A673 (cell line): Measurements from ENCODE around the gene NAXD. TPM values are rescaled to one million over a fixed set of nuclear protein-coding genes. Genes with fewer than 3 reads are reported as not detected.

ENCODE experiments used
- BruUV-seq: library from RNA; stranded (reverse); fragments of 400-500 nt; replicated peaks from 2 replicates; lab custom pipeline; 2021; lab: Mats Ljungman, UMichigan
- CTCF ChIA-PET: fragments of 300-600 bp; sonication (Branson Sonifier 250); formaldehyde crosslinking; loops from one replicate; lab custom pipeline; 2022; ENCODE audit warnings: antibody characterized with exemption; lab: Charles Lee
- POLR2A ChIA-PET: fragments of 300-600 bp; sonication (Branson Sonifier 250); formaldehyde crosslinking; loops from one replicate; lab custom pipeline; 2022; ENCODE audit warnings: antibody characterized with exemption; ENCODE audit not compliant: low non-redundant PET; lab: Charles Lee
- DNase-seq: peaks from one replicate; pipeline ENCODE4 v3.0.0-alpha.2; 2015; ENCODE audit warnings: low spot score
- H3K27ac ChIP-seq: fragments of 200-600 bp; sonication (generic); 2 replicates; pipeline ENCODE4 v1.5.1; 2016; ENCODE audit warnings: mixed run types, low read depth, mild to moderate bottlenecking, mixed read lengths, antibody characterized with exemption, low read length; ENCODE audit not compliant: poor library complexity, severe bottlenecking
- H3K27me3 ChIP-seq: fragments of 200-600 bp; sonication (generic); replicated peaks from 2 replicates; pipeline ENCODE4 v1.6.1; 2017; ENCODE audit warnings: mixed run types, low read depth, mild to moderate bottlenecking, mixed read lengths, antibody characterized with exemption, low read length; ENCODE audit not compliant: insufficient read depth, poor library complexity
- H3K36me3 ChIP-seq: fragments of 200-600 bp; sonication (generic); 2 replicates; pipeline ENCODE4 v1.6.1; 2016; ENCODE audit warnings: mixed run types, mild to moderate bottlenecking, mixed read lengths, antibody characterized with exemption, low read length; ENCODE audit not compliant: insufficient read depth, poor library complexity, severe bottlenecking
- H3K4me1 ChIP-seq: fragments of 200-600 bp; sonication (generic); 2 replicates; pipeline ENCODE4 v1.6.1; 2017; ENCODE audit warnings: mixed run types, mild to moderate bottlenecking, mixed read lengths, antibody characterized with exemption, low read length; ENCODE audit not compliant: insufficient read depth, poor library complexity, severe bottlenecking
- H3K4me3 ChIP-seq: fragments of 200-600 bp; sonication (generic); 2 replicates; pipeline ENCODE4 v1.5.1; 2016; ENCODE audit warnings: low read depth, mixed run types, mild to moderate bottlenecking, mixed read lengths, low read length; ENCODE audit not compliant: poor library complexity, severe bottlenecking
- H3K9me3 ChIP-seq: fragments of 200-600 bp; sonication (generic); 2 replicates; pipeline ENCODE4 v1.6.1; 2016; ENCODE audit warnings: mixed run types, low read depth, mild to moderate bottlenecking, mixed read lengths, antibody characterized with exemption, low read length; ENCODE audit not compliant: poor library complexity, severe bottlenecking
- CTCF ChIP-seq: fragments of 300-800, 200-600 bp; sonication (generic); conservative IDR thresholded peaks from 2 replicates; pipeline ENCODE4 v1.5.1; 2017; ENCODE audit warnings: low read depth, mild to moderate bottlenecking, antibody characterized with exemption, low read length, moderate library complexity, mixed read lengths
- EZH2 ChIP-seq: fragments of 200-600 bp; sonication (generic); IDR thresholded peaks from 2 replicates; pipeline ENCODE4 v1.6.1; 2017; ENCODE audit warnings: borderline replicate concordance, low read depth, mild to moderate bottlenecking, mixed read lengths, antibody characterized with exemption, low read length; ENCODE audit not compliant: poor library complexity, severe bottlenecking
- intact Hi-C: fragments of 100-400 bp; cut with micrococcal nuclease; formaldehyde crosslinking; loops from one replicate; pipeline ENCODE4 v1.10.0; 2022; ENCODE audit not compliant: unreplicated experiment
- total RNA-seq: library from RNA; stranded (reverse); gene quantifications from 2 replicates; pipeline ENCODE4 v1.2.3, GENCODE V29; 2021

Gene NAXD
- total RNA-seq, 1 experiment from 2014 or later, result 27.9 TPM

- DNase-seq, result no peak
- intact Hi-C loops, result no loop called here
- ChIA-PET POLR2A (no interaction called here), CTCF (no interaction called here)
- no peak overlapping the region for H3K27ac ChIP-seq
- H3K27me3 ChIP-seq, result peaks cover 19% of the 10 kb centered on the region
- no peaks in the 10 kb centered on the region for H3K36me3 ChIP-seq
- H3K4me3 ChIP-seq, result no peak overlapping the region
- no peaks in the 10 kb centered on the region for H3K4me1 ChIP-seq
- TF ChIP-seq EZH2, result no peak
- no peak for TF ChIP-seq CTCF
- no peaks in the 10 kb centered on the region for H3K9me3 ChIP-seq
- BruUV-seq, result no TSS peak
Observed at GRCh38 chr13:110570886-110571285, 44.5 kb upstream of the NAXD start.

- no peak overlapping the region for H3K4me3 ChIP-seq
- no peaks in the 10 kb centered on the region for H3K9me3 ChIP-seq
- no peaks in the 10 kb centered on the region for H3K36me3 ChIP-seq
- TF ChIP-seq EZH2 (no peak), CTCF (no peak)
- ChIA-PET POLR2A (no interaction called here), CTCF (no interaction called here)
- H3K27ac ChIP-seq, result no peak overlapping the region
- peaks cover 19% of the 10 kb centered on the region for H3K27me3 ChIP-seq
- no TSS peak for BruUV-seq
- intact Hi-C loops, result no loop called here
- no peaks in the 10 kb centered on the region for H3K4me1 ChIP-seq
- no peak for DNase-seq
Observed at GRCh38 chr13:110571896-110572777, 43.2 kb upstream of the NAXD start.

GRCh38 chr13:110572778-110573118 is 42.6 kb upstream of the NAXD start:
- TF ChIP-seq CTCF (no peak), EZH2 (no peak)
- no peaks in the 10 kb centered on the region for H3K36me3 ChIP-seq
- no peak overlapping the region for H3K4me3 ChIP-seq
- intact Hi-C loops, result no loop called here
- no TSS peak for BruUV-seq
- peaks cover 19% of the 10 kb centered on the region for H3K27me3 ChIP-seq
- POLR2A ChIA-PET, result no interaction called here
- no peaks in the 10 kb centered on the region for H3K9me3 ChIP-seq
- no peak overlapping the region for H3K27ac ChIP-seq
- no peak for DNase-seq
- no peaks in the 10 kb centered on the region for H3K4me1 ChIP-seq
- CTCF ChIA-PET, result no interaction called here
